HEK293T (cell line): Measurements from ENCODE around the gene ADAM10.

Experiments
- ARNT ChIP-seq: fragments of 450-650 bp; IDR thresholded peaks from 2 replicates; pipeline ENCODE4 v1.6.1; 2017; ENCODE audit warnings: mild to moderate bottlenecking
- BHLHE40 ChIP-seq: fragments of 450-650 bp; IDR thresholded peaks from 2 replicates; pipeline ENCODE4 v1.6.1; 2016; ENCODE audit warnings: mild to moderate bottlenecking, moderate library complexity, borderline replicate concordance
- ELF4 ChIP-seq: fragments of 450-650 bp; IDR thresholded peaks from 2 replicates; pipeline ENCODE4 v1.6.1; 2017; ENCODE audit warnings: antibody characterized with exemption
- FOXA1 ChIP-seq: fragments of 450-650 bp; IDR thresholded peaks from 2 replicates; pipeline ENCODE4 v1.6.1; 2016; ENCODE audit warnings: mild to moderate bottlenecking
- FOXM1 ChIP-seq: fragments of 450-650 bp; IDR thresholded peaks from 2 replicates; pipeline ENCODE4 v1.6.1; 2017; ENCODE audit warnings: mild to moderate bottlenecking, borderline replicate concordance
- HDGF ChIP-seq: fragments of 450-650 bp; IDR thresholded peaks from 2 replicates; pipeline ENCODE4 v1.6.1; 2017; ENCODE audit warnings: antibody characterized with exemption, borderline replicate concordance
- L3MBTL2 ChIP-seq: fragments of 450-650 bp; conservative IDR thresholded peaks from 2 replicates; pipeline ENCODE4 v1.6.1; 2016; ENCODE audit warnings: mild to moderate bottlenecking
- LEF1 ChIP-seq: fragments of 450-650 bp; IDR thresholded peaks from 2 replicates; pipeline ENCODE4 v1.6.1; 2017; ENCODE audit warnings: mild to moderate bottlenecking, borderline replicate concordance
- NFRKB ChIP-seq: fragments of 450-650 bp; IDR thresholded peaks from 2 replicates; pipeline ENCODE4 v1.6.1; 2016; ENCODE audit warnings: mild to moderate bottlenecking, moderate library complexity
- PKNOX1 ChIP-seq: fragments of 450-650 bp; IDR thresholded peaks from 2 replicates; pipeline ENCODE4 v1.6.1; 2016
- SP1 ChIP-seq: fragments of 450-650 bp; IDR thresholded peaks from 2 replicates; pipeline ENCODE4 v1.6.1; 2017
- SUZ12 ChIP-seq: fragments of 450-650 bp; IDR thresholded peaks from 2 replicates; pipeline ENCODE4 v1.6.1; 2016; ENCODE audit warnings: mild to moderate bottlenecking
- TARDBP ChIP-seq: fragments of 450-650 bp; IDR thresholded peaks from 2 replicates; pipeline ENCODE4 v1.6.1; 2016
- ZNF384 ChIP-seq: fragments of 450-650 bp; IDR thresholded peaks from 2 replicates; pipeline ENCODE4 v1.6.1; 2016

GRCh38 chr15:58545307-58546065 lies 204.0 kb downstream of the ADAM10 start:
- TF ChIP-seq SP1 (no peak), ELF4 (no peak), ARNT (no peak), SUZ12 (no peak), NFRKB (no peak), PKNOX1 (no peak), ZNF384 (no peak), FOXA1 (no peak), FOXM1 (no peak), L3MBTL2 (no peak), TARDBP (no peak), HDGF (no peak), BHLHE40 (no peak), LEF1 (no peak)
